Activated CD4-positive, alpha-beta T cell treated with anti-CD3 and anti-CD28 coated beads for 36 hours (primary cell): ENCODE results near the gene CCDC60. TPM values are rescaled to one million over a fixed set of nuclear protein-coding genes. Genes with fewer than 3 reads are reported as not detected.

Experiments
- ATAC-seq: fragments of 200-7000 bp; cut with Tn5 transposase; one replicate; pipeline ENCODE4 v1.10.0; 2021; ENCODE audit warnings: mild to moderate bottlenecking, moderate library complexity
- CTCF ChIA-PET: fragments of 350-600 bp; sonication (Branson Sonifier 250); formaldehyde crosslinking; loops from one replicate; lab custom pipeline; 2021; ENCODE audit warnings: antibody characterized with exemption; lab: Charles Lee
- POLR2A ChIA-PET: fragments of 350-600 bp; sonication (Branson Sonifier 250); formaldehyde crosslinking; loops from one replicate; lab custom pipeline; 2021; ENCODE audit warnings: antibody characterized with exemption, inconsistent platforms; lab: Charles Lee
- DNase-seq: peaks from one replicate; pipeline ENCODE4 v3.0.0-alpha.2; 2020
- H3K27ac Mint-ChIP-seq: one replicate; pipeline ENCODE4 v1.8.0; 2021; ENCODE audit warnings: mixed read lengths
- H3K27me3 Mint-ChIP-seq: one replicate; pipeline ENCODE4 v1.8.0; 2021; ENCODE audit warnings: mixed read lengths
- H3K36me3 Mint-ChIP-seq: one replicate; pipeline ENCODE4 v1.8.0; 2021; ENCODE audit warnings: low read depth, mixed read lengths
- H3K4me1 Mint-ChIP-seq: one replicate; pipeline ENCODE4 v1.8.0; 2021; ENCODE audit warnings: mixed read lengths
- H3K4me3 Mint-ChIP-seq: one replicate; pipeline ENCODE4 v1.8.0; 2021; ENCODE audit warnings: mild to moderate bottlenecking, moderate library complexity, mixed read lengths
- H3K9me3 Mint-ChIP-seq: one replicate; pipeline ENCODE4 v1.8.0; 2021; ENCODE audit warnings: low read depth, mixed read lengths
- intact Hi-C, 2 experiments: fragments of 100-400 bp; cut with DNase I in 1 of 2; cut with micrococcal nuclease in 1 of 2; formaldehyde crosslinking; loops; one replicate each; pipeline versions ENCODE4 v1.14.2 to v1.15.1; 2022 to 2024; cut with DNase I, micrococcal nuclease
- total RNA-seq, 2 experiments: library from RNA; stranded (reverse); gene quantifications; one replicate each; pipeline ENCODE4 v1.2.3, GENCODE V29; 2021

Gene CCDC60
- total RNA-seq, 2 experiments from 2014 or later, result not detected

- Mint-ChIP-seq H3K36me3 (no peaks in the 10 kb centered on the region), H3K4me1 (no peaks in the 10 kb centered on the region), H3K27me3 (peaks cover 29% of the 10 kb centered on the region), H3K27ac (no peak overlapping the region), H3K4me3 (no peak overlapping the region), H3K9me3 (no peaks in the 10 kb centered on the region)
- intact Hi-C loops, result loop anchor here (1.0 to 5.0 kb wide), 2 partner anchors 101 to 1143 kb away; no protein-coding TSS in a partner anchor
- DNase-seq (peak; percentile 72), ATAC-seq (peak; percentile 64)
- CTCF ChIA-PET, result interaction anchor here (0.6 to 6.1 kb wide), 18 partner anchors 10 to 1716 kb away, joined by 3 to 51 read pairs (median 3); no protein-coding TSS in a partner anchor
- POLR2A ChIA-PET, result interaction anchor here (0.7 kb wide), 1 partner anchor 268 kb away, joined by 3 read pairs; no protein-coding TSS in a partner anchor
These were observed 210.5 kb downstream of the CCDC60 start for GRCh38 chr12:119544765-119545625.

GRCh38 chr12:119546340-119546739, 211.8 kb downstream of the CCDC60 start:
- H3K9me3 Mint-ChIP-seq, result no peaks in the 10 kb centered on the region
- CTCF ChIA-PET, result interaction anchor here (0.6 to 6.1 kb wide), 8 partner anchors 9 to 111 kb away, joined by 3 to 51 read pairs (median 4); no protein-coding TSS in a partner anchor
- no peaks in the 10 kb centered on the region for H3K36me3 Mint-ChIP-seq
- H3K27me3 Mint-ChIP-seq, result peaks cover 27% of the 10 kb centered on the region
- H3K4me3 Mint-ChIP-seq, result no peak overlapping the region
- POLR2A ChIA-PET, result no interaction called here
- ATAC-seq (no peak), DNase-seq (no peak)
- H3K4me1 Mint-ChIP-seq, result no peaks in the 10 kb centered on the region
- no peak overlapping the region for H3K27ac Mint-ChIP-seq
- intact Hi-C loops, result loop anchor here in 1 of 2 experiments (5.0 kb wide), 1 partner anchor 1144 kb away; no protein-coding TSS in a partner anchor

- no peak for ATAC-seq
- DNase-seq, result no peak
- Mint-ChIP-seq H3K4me1 (no peaks in the 10 kb centered on the region), H3K9me3 (no peaks in the 10 kb centered on the region), H3K27ac (no peak overlapping the region), H3K36me3 (no peaks in the 10 kb centered on the region), H3K27me3 (peaks cover 33% of the 10 kb centered on the region), H3K4me3 (no peak overlapping the region)
- intact Hi-C loops, result loop anchor here in 1 of 2 experiments (5.0 kb wide), 1 partner anchor 1145 kb away; no protein-coding TSS in a partner anchor
- ChIA-PET CTCF (interaction anchor here (0.8 to 6.1 kb wide), 4 partner anchors 10 to 103 kb away, joined by 3 to 51 read pairs (median 5); no protein-coding TSS in a partner anchor), POLR2A (no interaction called here)
These were observed 212.5 kb downstream of the CCDC60 start for GRCh38 chr12:119547001-119547400.

DNA sequence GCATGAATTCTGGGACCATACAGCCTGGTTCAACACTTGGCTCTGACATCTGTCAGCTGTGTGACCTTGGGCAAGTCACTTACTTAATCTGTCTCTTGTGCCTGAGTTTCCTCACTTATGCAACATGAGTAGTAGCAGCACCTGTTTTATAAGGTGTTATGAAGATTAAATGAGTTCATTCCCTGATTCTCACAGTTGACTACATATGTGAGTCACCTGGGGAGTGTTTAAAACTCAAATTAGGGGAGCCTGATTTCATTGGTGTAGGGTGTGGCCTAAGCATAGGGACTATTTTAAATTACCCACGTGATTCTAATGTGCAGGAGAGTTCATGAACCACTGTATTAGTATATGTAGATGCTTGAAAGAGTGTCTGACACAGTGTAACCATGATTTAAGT, 222.3 kb downstream of the CCDC60 start:
- CTCF ChIA-PET, result interaction anchor here (1.1 kb wide), 1 partner anchor 10 kb away, joined by 3 read pairs; no protein-coding TSS in a partner anchor
- DNase-seq, result no peak
- intact Hi-C loops, result loop anchor here in 1 of 2 experiments (5.0 kb wide), 1 partner anchor 90 kb away; no protein-coding TSS in a partner anchor
- H3K4me1 Mint-ChIP-seq, result no peaks in the 10 kb centered on the region
- no peak for ATAC-seq
- H3K27ac Mint-ChIP-seq, result no peak overlapping the region
- no peaks in the 10 kb centered on the region for H3K36me3 Mint-ChIP-seq
- POLR2A ChIA-PET, result no interaction called here
- no peak overlapping the region for H3K4me3 Mint-ChIP-seq
- H3K9me3 Mint-ChIP-seq, result no peaks in the 10 kb centered on the region
- H3K27me3 Mint-ChIP-seq, result peaks cover 26% of the 10 kb centered on the region

DNA sequence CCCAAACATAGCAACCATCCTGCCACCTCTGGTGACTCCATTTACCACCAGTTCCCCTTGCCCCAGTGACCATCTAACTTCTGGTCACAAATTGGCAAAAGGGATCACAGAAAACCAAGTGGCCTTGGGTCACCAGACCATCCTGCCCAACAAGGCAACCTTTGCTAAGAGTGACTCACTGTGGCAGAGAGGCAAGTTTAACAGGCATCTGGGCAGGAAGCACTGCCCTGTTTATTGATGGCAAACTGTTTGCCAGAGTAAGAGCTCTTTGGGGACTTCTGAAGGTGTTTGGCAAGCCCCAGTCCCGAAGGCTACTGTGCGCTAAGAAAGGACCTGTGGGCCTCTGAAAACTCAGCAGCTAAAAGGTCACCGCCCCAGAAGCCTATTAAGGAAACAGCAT, 230.9 kb downstream of the CCDC60 start:
- ATAC-seq (no peak), DNase-seq (no peak)
- Mint-ChIP-seq H3K9me3 (no peaks in the 10 kb centered on the region), H3K27me3 (peaks cover 7% of the 10 kb centered on the region), H3K4me1 (no peaks in the 10 kb centered on the region), H3K36me3 (no peaks in the 10 kb centered on the region), H3K4me3 (no peak overlapping the region), H3K27ac (no peak overlapping the region)
- ChIA-PET CTCF (no interaction called here), POLR2A (no interaction called here)
- intact Hi-C loops, result no loop called here

DNA sequence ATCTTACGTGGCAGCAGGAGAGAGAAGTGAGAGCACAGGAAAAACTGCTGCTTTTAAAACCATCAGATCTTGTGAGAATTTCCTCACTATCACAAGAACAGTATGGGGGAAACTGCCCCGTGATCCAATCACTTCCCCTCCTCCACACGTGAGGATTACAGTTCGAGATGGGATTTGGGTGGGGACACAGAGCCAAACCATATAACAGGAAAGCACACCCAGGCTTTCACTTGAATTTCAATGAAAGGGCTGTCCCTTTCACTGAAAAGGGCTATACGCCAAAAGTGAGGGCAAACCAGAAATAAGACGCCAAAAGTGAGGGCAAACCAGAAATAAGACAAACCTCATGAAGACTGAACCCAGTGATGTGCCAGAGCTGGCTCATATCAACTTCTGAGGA, 236.2 kb downstream of the CCDC60 start:
- H3K36me3 Mint-ChIP-seq, result no peaks in the 10 kb centered on the region
- peaks cover 14% of the 10 kb centered on the region for H3K27me3 Mint-ChIP-seq
- ChIA-PET CTCF (interaction anchor here (1.1 kb wide), 1 partner anchor 98 kb away, joined by 3 read pairs; no protein-coding TSS in a partner anchor), POLR2A (no interaction called here)
- DNase-seq, result no peak
- no peak overlapping the region for H3K27ac Mint-ChIP-seq
- no peaks in the 10 kb centered on the region for H3K4me1 Mint-ChIP-seq
- H3K9me3 Mint-ChIP-seq, result no peaks in the 10 kb centered on the region
- ATAC-seq, result no peak
- no peak overlapping the region for H3K4me3 Mint-ChIP-seq
- intact Hi-C loops, result no loop called here

DNA sequence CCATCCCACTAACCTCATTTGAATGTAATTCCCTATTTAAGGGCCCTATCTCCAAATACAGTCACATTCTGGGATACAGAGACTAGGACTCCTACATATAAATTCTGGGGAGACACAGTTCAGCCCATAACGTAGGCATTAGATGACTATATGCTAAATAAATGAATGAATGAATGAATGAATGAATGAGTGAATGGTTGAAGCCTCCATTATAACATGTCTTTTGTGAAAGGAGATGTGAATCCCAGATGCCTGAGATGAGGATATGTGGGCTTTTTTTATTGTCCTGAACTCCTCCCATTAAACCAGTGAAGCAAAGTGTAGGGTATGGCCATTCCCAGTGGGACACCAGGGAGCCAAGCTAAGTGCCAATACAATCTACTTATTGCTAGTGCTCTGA, 238.6 kb downstream of the CCDC60 start:
- no peak overlapping the region for H3K4me3 Mint-ChIP-seq
- ChIA-PET POLR2A (no interaction called here), CTCF (no interaction called here)
- H3K27ac Mint-ChIP-seq, result no peak overlapping the region
- H3K36me3 Mint-ChIP-seq, result no peaks in the 10 kb centered on the region
- peaks cover 4% of the 10 kb centered on the region for H3K4me1 Mint-ChIP-seq
- DNase-seq (no peak), ATAC-seq (no peak)
- no peaks in the 10 kb centered on the region for H3K9me3 Mint-ChIP-seq
- peaks cover 17% of the 10 kb centered on the region for H3K27me3 Mint-ChIP-seq
- intact Hi-C loops, result no loop called here

DNA sequence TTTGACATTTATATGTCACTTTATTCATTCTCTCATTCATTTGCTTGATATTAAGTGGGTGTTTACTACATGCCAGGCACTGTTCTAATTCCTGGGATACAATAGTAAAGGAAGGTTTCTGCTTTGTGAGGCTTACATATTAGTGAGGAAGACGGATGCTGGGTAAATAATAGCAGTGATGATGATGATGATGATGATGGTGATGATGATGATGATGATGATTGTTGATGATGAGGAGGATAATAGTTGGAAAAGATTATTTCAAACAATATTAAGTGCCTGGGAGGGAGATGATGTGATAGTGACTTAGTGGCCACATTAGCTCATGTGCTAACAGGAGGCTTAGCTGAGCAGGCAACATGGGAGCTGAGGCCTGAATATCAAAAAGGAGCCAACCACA, 239.7 kb downstream of the CCDC60 start:
- Mint-ChIP-seq H3K36me3 (no peaks in the 10 kb centered on the region), H3K27me3 (peaks cover 16% of the 10 kb centered on the region), H3K4me1 (peaks cover 7% of the 10 kb centered on the region), H3K4me3 (no peak overlapping the region), H3K9me3 (no peaks in the 10 kb centered on the region), H3K27ac (no peak overlapping the region)
- DNase-seq, result no peak
- intact Hi-C loops, result no loop called here
- ChIA-PET CTCF (no interaction called here), POLR2A (no interaction called here)
- ATAC-seq, result no peak

DNA sequence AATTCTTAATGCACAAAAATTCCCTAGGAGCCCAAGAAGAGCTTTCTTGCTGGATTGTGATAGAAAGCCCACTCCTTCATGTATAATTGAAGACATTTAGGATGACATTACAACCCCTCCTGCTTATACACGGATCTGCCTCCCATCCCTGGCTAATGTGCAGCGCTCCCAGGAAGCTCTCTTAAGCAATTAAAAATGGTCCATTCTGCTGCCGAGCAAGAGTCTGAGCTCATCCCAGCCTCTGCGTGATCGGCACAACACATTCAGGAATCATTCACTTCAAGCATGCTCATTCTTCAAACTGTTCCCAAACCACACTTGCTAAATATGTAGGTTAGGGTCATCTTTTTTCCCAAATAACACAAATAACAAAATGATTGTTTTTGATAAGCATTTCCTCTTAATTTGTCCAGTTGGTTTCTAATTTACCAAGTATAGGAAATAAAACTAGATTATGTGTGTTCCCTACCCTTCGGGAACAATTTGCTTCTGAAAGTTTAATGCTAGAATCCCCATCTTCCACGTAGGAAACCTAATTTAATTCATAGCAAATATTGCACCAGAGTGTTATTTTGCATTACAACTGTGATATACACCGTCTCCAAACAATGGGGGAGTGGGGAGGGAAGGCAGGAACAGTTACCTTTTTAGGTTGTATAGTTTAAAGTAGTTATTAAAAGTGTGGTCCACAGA, 241.7 kb downstream of the CCDC60 start:
- DNase-seq (no peak), ATAC-seq (no peak)
- H3K9me3 Mint-ChIP-seq, result no peaks in the 10 kb centered on the region
- CTCF ChIA-PET, result no interaction called here
- POLR2A ChIA-PET, result no interaction called here
- peaks cover 16% of the 10 kb centered on the region for H3K27me3 Mint-ChIP-seq
- no peaks in the 10 kb centered on the region for H3K36me3 Mint-ChIP-seq
- no peak overlapping the region for H3K27ac Mint-ChIP-seq
- intact Hi-C loops, result no loop called here
- no peak overlapping the region for H3K4me3 Mint-ChIP-seq
- peaks cover 7% of the 10 kb centered on the region for H3K4me1 Mint-ChIP-seq

GRCh38 chr12:119576915-119577314, 242.4 kb downstream of the CCDC60 start:
- no peak overlapping the region for H3K4me3 Mint-ChIP-seq
- peaks cover 18% of the 10 kb centered on the region for H3K27me3 Mint-ChIP-seq
- no peaks in the 10 kb centered on the region for H3K36me3 Mint-ChIP-seq
- intact Hi-C loops, result no loop called here
- ChIA-PET POLR2A (no interaction called here), CTCF (interaction anchor here (1.5 kb wide), 1 partner anchor 32 kb away, joined by 3 read pairs; no protein-coding TSS in a partner anchor)
- no peak overlapping the region for H3K27ac Mint-ChIP-seq
- H3K4me1 Mint-ChIP-seq, result peaks cover 7% of the 10 kb centered on the region
- DNase-seq (no peak), ATAC-seq (no peak)
- H3K9me3 Mint-ChIP-seq, result no peaks in the 10 kb centered on the region

- CTCF ChIA-PET, result interaction anchor here (0.6 to 1.5 kb wide), 3 partner anchors 20 to 70 kb away, joined by 3 to 6 read pairs (median 3); no protein-coding TSS in a partner anchor
- POLR2A ChIA-PET, result no interaction called here
- Mint-ChIP-seq H3K4me3 (no peak overlapping the region), H3K27me3 (peaks cover 19% of the 10 kb centered on the region), H3K9me3 (no peaks in the 10 kb centered on the region), H3K27ac (no peak overlapping the region), H3K4me1 (peaks cover 7% of the 10 kb centered on the region), H3K36me3 (no peaks in the 10 kb centered on the region)
- ATAC-seq (peak; percentile 89), DNase-seq (peak; percentile 55)
- intact Hi-C loops, result no loop called here
These were observed 243.6 kb downstream of the CCDC60 start for GRCh38 chr12:119578112-119578511.
